GM19467 (cell line): Measurements from ENCODE around the gene FAM177B.
"Not testable (repeated sequence)": the region's sequence is repeated elsewhere in the genome, so short reads cannot be mapped to it uniquely, and the experiment has no call there.

ENCODE experiments used
- ATAC-seq: cut with Tn5 transposase; IDR thresholded peaks from one replicate; pipeline ENCODE4 v1.9.1; 2021; ENCODE audit warnings: mild to moderate bottlenecking, moderate library complexity; ENCODE audit not compliant: unreplicated experiment

FAM177B gene

GRCh38 chr1:222739465-222739864 lies 2.5 kb downstream of the FAM177B start:
- ATAC-seq, result no peak

- ATAC-seq, result no peak
Observed at GRCh38 chr1:222739929-222740328, 2.9 kb downstream of the FAM177B start.

GRCh38 chr1:222741630-222742457 lies 4.8 kb downstream of the FAM177B start:
- not testable (repeated sequence) for ATAC-seq

- ATAC-seq, result no peak
Observed at GRCh38 chr1:222749927-222750326, 12.9 kb downstream of the FAM177B start.

- ATAC-seq, result peak; percentile 71
Observed at GRCh38 chr1:222750651-222751050, 13.6 kb downstream of the FAM177B start.

GRCh38 chr1:222751255-222751654 lies 14.3 kb downstream of the FAM177B start:
- ATAC-seq, result no peak

GRCh38 chr1:222754366-222755139 lies 17.6 kb downstream of the FAM177B start:
- ATAC-seq, result no peak

- ATAC-seq, result no peak
Observed at GRCh38 chr1:222757646-222758268, 20.8 kb downstream of the FAM177B start.

GRCh38 chr1:222759451-222760035 lies 22.5 kb downstream of the FAM177B start:
- ATAC-seq, result no peak

- ATAC-seq, result no peak
Observed at GRCh38 chr1:222761083-222761482, 24.1 kb downstream of the FAM177B start.

GRCh38 chr1:222762178-222762577 lies 25.2 kb downstream of the FAM177B start:
- ATAC-seq, result not testable (repeated sequence)

- no peak for ATAC-seq
Observed at GRCh38 chr1:222767152-222767571, 30.2 kb downstream of the FAM177B start.

GRCh38 chr1:222768592-222768991 lies 31.6 kb downstream of the FAM177B start:
- no peak for ATAC-seq

GRCh38 chr1:222769181-222769580 lies 32.2 kb downstream of the FAM177B start:
- ATAC-seq, result no peak

GRCh38 chr1:222769971-222770620 lies 33.1 kb downstream of the FAM177B start:
- ATAC-seq, result no peak

- peak; percentile 79 for ATAC-seq
Observed at GRCh38 chr1:222772996-222773379, 36.0 kb downstream of the FAM177B start.

- ATAC-seq, result no peak
Observed at GRCh38 chr1:222777463-222777862, 40.5 kb downstream of the FAM177B start.

- ATAC-seq, result no peak
Observed at GRCh38 chr1:222777977-222778376, 41.0 kb downstream of the FAM177B start.

GRCh38 chr1:222781251-222781650 lies 44.2 kb downstream of the FAM177B start:
- no peak for ATAC-seq

GRCh38 chr1:222783051-222783450 lies 46.0 kb downstream of the FAM177B start:
- ATAC-seq, result no peak

- no peak for ATAC-seq
Observed at GRCh38 chr1:222784371-222784770, 47.4 kb downstream of the FAM177B start.
